K562 (cell line): ENCODE data around the gene NPR1. TPM values are rescaled to one million over a fixed set of nuclear protein-coding genes. Genes with fewer than 3 reads are reported as not detected.

Experiments
- ATAC-seq: fragments of 200-7000 bp; cut with Tn5 transposase; 3 replicates; pipeline ENCODE4 v1.9.1; 2020; ENCODE audit warnings: moderate library complexity
- BruUV-seq: library from RNA; stranded (reverse); fragments of 400-500 nt; replicated peaks from 2 replicates; lab custom pipeline; 2021; lab: Mats Ljungman, UMichigan
- CTCF ChIA-PET: fragments of 300-600 bp; formaldehyde crosslinking; extraction: SDS; loops from one replicate; lab custom pipeline; 2021; ENCODE audit warnings: low intra/inter-chr PET ratio; lab: Yijun Ruan, JAX
- POLR2A ChIA-PET: fragments of 300-600, 350-650 bp; sonication (Branson Sonifier 250); formaldehyde crosslinking; extraction: SDS; loops from one replicate; lab custom pipeline; 2021; ENCODE audit warnings: antibody characterized with exemption, inconsistent platforms; lab: Yijun Ruan, JAX
- DNase-seq, 4 experiments: peaks; one replicate each; pipeline versions ENCODE4 v3.0.0 to v3.0.0-alpha.2; 2011 to 2018; ENCODE audit warnings: low spot score in 3 of 4, mixed read lengths in 3 of 4; ENCODE audit errors: extremely low read depth in 1 of 4
- FAIRE-seq: peaks from 2 replicates; lab custom pipeline; 2011; peaks lifted over from hg19 to GRCh38; lab: Jason Lieb, UNC
- H2AFZ ChIP-seq: 2 replicates; pipeline ENCODE4 v1.6.0; 2011; ENCODE audit warnings: low read depth, low read length, control low read depth, inconsistent platforms
- H3K27ac ChIP-seq: fragments of 200-600 bp; 3 replicates; pipeline ENCODE4 v1.8.0; 2011; ENCODE audit warnings: low read depth, mild to moderate bottlenecking, control low read depth, inconsistent platforms, low read length, moderate library complexity, mixed read lengths; ENCODE audit errors: extremely low read depth
- H3K27me3 ChIP-seq, 2 experiments: fragments of 300-600 bp in 1 of 2; 2 replicates in 1 of 2; 3 replicates in 1 of 2; pipeline versions ENCODE4 v1.6.0 to v1.8.0; 2011; ENCODE audit warnings: inconsistent platforms in 2 of 2, low read length in 2 of 2, mild to moderate bottlenecking in 1 of 2, mixed read lengths in 1 of 2, moderate library complexity in 1 of 2; ENCODE audit not compliant: control insufficient read depth in 2 of 2, insufficient read depth in 2 of 2
- H3K36me3 ChIP-seq: fragments of 300-600 bp; 3 replicates; pipeline ENCODE4 v1.8.0; 2011; ENCODE audit warnings: mild to moderate bottlenecking, low read length, inconsistent platforms; ENCODE audit not compliant: control insufficient read depth, insufficient read depth
- H3K4me1 ChIP-seq, 2 experiments: fragments of 200-600 bp in 1 of 2; replicated peaks in 1 of 2; 2 replicates in 1 of 2; 3 replicates in 1 of 2; pipeline versions ENCODE4 v1.5.1 to v1.8.0; 2011; ENCODE audit warnings: inconsistent platforms in 2 of 2, low read length in 2 of 2, mild to moderate bottlenecking in 1 of 2, mixed read lengths in 1 of 2, moderate library complexity in 1 of 2; ENCODE audit not compliant: control insufficient read depth in 2 of 2, insufficient read depth in 2 of 2
- H3K4me2 ChIP-seq: 2 replicates; pipeline ENCODE4 v1.6.1; 2011; ENCODE audit warnings: low read length, control low read depth, inconsistent platforms, mixed read lengths; ENCODE audit not compliant: insufficient read depth
- H3K4me3 ChIP-seq: fragments of 200-600 bp; sonication (generic), shearing (Covaris generic); 2 replicates; pipeline ENCODE4 v1.5.1; 2016; ENCODE audit warnings: control low read depth, inconsistent platforms
- H3K79me2 ChIP-seq: fragments of 200-600 bp; 3 replicates; pipeline ENCODE4 v1.8.0; 2011; ENCODE audit warnings: low read length, inconsistent platforms; ENCODE audit not compliant: control insufficient read depth, insufficient read depth
- H3K9ac ChIP-seq, 2 experiments: 2 replicates each; pipeline versions ENCODE4 v1.6.0 to v1.6.1; 2011; ENCODE audit warnings: low read depth in 2 of 2, low read length in 2 of 2, control low read depth in 1 of 2, inconsistent platforms in 1 of 2, mild to moderate bottlenecking in 1 of 2, mixed read lengths in 1 of 2; ENCODE audit not compliant: insufficient read depth in 1 of 2
- H3K9me1 ChIP-seq: one replicate; pipeline ENCODE4 v1.6.0; 2011; ENCODE audit warnings: inconsistent platforms, mild to moderate bottlenecking, low read length, moderate library complexity; ENCODE audit not compliant: control insufficient read depth, insufficient read depth
- H3K9me3 ChIP-seq: replicated peaks from 2 replicates; pipeline ENCODE4 v1.5.1; 2011; ENCODE audit warnings: low read depth, low read length, inconsistent platforms; ENCODE audit not compliant: control insufficient read depth, insufficient read depth
- H4K20me1 ChIP-seq: replicated peaks from 2 replicates; pipeline ENCODE4 v1.6.1; 2011; ENCODE audit warnings: low read length, inconsistent platforms, mixed read lengths; ENCODE audit not compliant: control insufficient read depth, insufficient read depth
- CHD2 ChIP-seq: IDR thresholded peaks from 2 replicates; pipeline ENCODE4 v1.6.1; 2011; ENCODE audit warnings: low read depth, low read length
- EP300 ChIP-seq: IDR thresholded peaks from 2 replicates; pipeline ENCODE4 v1.6.1; 2012; ENCODE audit warnings: low read length, improper control_type of control experiment
- KHSRP ChIP-seq: fragments of 450-650 bp; IDR thresholded peaks from 2 replicates; pipeline ENCODE4 v1.6.1; 2017
- MYBL2 ChIP-seq, 2 experiments: fragments of 450-650 bp in 1 of 2; sonication (generic) in 1 of 2; formaldehyde crosslinking in 1 of 2; IDR thresholded peaks; 2 replicates each; pipeline versions ENCODE4 v1.6.1 to v1.8.1; 2017 to 2022; ENCODE audit warnings: borderline replicate concordance in 1 of 2, inconsistent platforms in 1 of 2, low read depth in 1 of 2, mild to moderate bottlenecking in 1 of 2, missing genetic modification reagents in 1 of 2, moderate library complexity in 1 of 2
- POLR2AphosphoS2 ChIP-seq: IDR thresholded peaks from 2 replicates; pipeline ENCODE4 v1.6.1; 2012; ENCODE audit warnings: low read length, improper control_type of control experiment
- SMAD1 ChIP-seq: fragments of 150-350 bp; IDR thresholded peaks from 2 replicates; pipeline ENCODE4 v1.6.1; 2014; ENCODE audit warnings: low read length, low read depth; ENCODE audit not compliant: partially characterized antibody
- SUPT5H ChIP-seq: fragments of 450-650 bp; IDR thresholded peaks from 2 replicates; pipeline ENCODE4 v1.6.1; 2016
- TARDBP ChIP-seq: fragments of 450-650 bp; IDR thresholded peaks from 2 replicates; pipeline ENCODE4 v1.6.1; 2016
- TRIM25 ChIP-seq: fragments of 450-650 bp; IDR thresholded peaks from 2 replicates; pipeline ENCODE4 v1.7.0; 2016; ENCODE audit warnings: borderline replicate concordance
- ZC3H8 ChIP-seq: fragments of 450-650 bp; IDR thresholded peaks from 2 replicates; pipeline ENCODE4 v1.6.1; 2017
- ZEB2 ChIP-seq: fragments of 450-650 bp; IDR thresholded peaks from 2 replicates; pipeline ENCODE4 v1.6.1; 2016
- ZFP30 ChIP-seq: fragments of 250-450 bp; sonication (Bioruptor Pico); IDR thresholded peaks from 2 replicates; pipeline ENCODE4 v1.8.0; 2022; ENCODE audit warnings: moderate library complexity, mild to moderate bottlenecking, inconsistent platforms, borderline replicate concordance
- ZNF174 ChIP-seq: fragments of 250-450 bp; sonication (Bioruptor Pico); IDR thresholded peaks from 2 replicates; pipeline ENCODE4 v1.4.0; 2020; ENCODE audit warnings: mild to moderate bottlenecking
- ZNF583 ChIP-seq: fragments of 250-450 bp; sonication (Bioruptor Pico); IDR thresholded peaks from 2 replicates; pipeline ENCODE4 v1.4.0; 2020
- WGBS: fragments of 100-300 bp; shearing (Covaris generic); methylation state at CpG from one replicate; pipeline ENCODE4 v1.1.6; 2016; ENCODE audit warnings: low coverage, mixed read lengths; ENCODE audit not compliant: insufficient coverage; ENCODE audit errors: missing lambda C conversion rate; 5-methylcytosine and 5-hydroxymethylcytosine counted together
- in situ Hi-C: fragments of 300-500 bp; cut with MboI; formaldehyde crosslinking; loops from 4 replicates; pipeline ENCODE4 v1.15.0; 2018; ENCODE audit warnings: inconsistent platforms, mixed read lengths
- intact Hi-C: fragments of 100-400 bp; cut with micrococcal nuclease; formaldehyde crosslinking; loops from 2 replicates; pipeline ENCODE4 v1.14.2; 2022
- polyA plus RNA-seq, 8 experiments: library from polyadenylated mRNA; depleted of rRNA in 4 of 8; stranded (reverse) in 5 of 8; unstranded in 3 of 8; fragments of >200 nt; fragmentation: Nextera tagmentation in 2 of 8; fragmentation: Illumina TruSeq in 1 of 8; extraction: Ambion mirVana in 2 of 8; extraction: Trizol in 1 of 8; gene quantifications; 2 replicates each; pipeline versions ENCODE4 v1.2.1 to v1.2.3, GENCODE V29; 2011 to 2014; ENCODE audit warnings: inconsistent platforms in 1 of 8, missing spikeins in 1 of 8
- total RNA-seq, 7 experiments: library from RNA; depleted of rRNA in 6 of 7; stranded (reverse); fragments of >200 nt in 6 of 7; fragmentation: Illumina TruSeq in 2 of 7; extraction: Trizol in 2 of 7; gene quantifications; 2 replicates each; pipeline versions ENCODE4 v1.2.1 to v1.2.3, GENCODE V29; 2011 to 2021; ENCODE audit warnings: low replicate concordance in 1 of 7
- TF ChIP-seq, protein P1 (sequence below): sonication (generic); formaldehyde crosslinking; IDR thresholded peaks from 2 replicates; pipeline ENCODE4 v1.8.1; 2023; ENCODE audit warnings: mild to moderate bottlenecking, missing genetic modification reagents
- TF ChIP-seq, protein P2 (sequence below), 2 experiments: fragments of 450-650 bp in 1 of 2; sonication (generic) in 1 of 2; formaldehyde crosslinking in 1 of 2; IDR thresholded peaks in 1 of 2; conservative IDR thresholded peaks in 1 of 2; 2 replicates each; pipeline versions ENCODE4 v1.6.1 to v1.8.1; 2016 to 2023; ENCODE audit warnings: mild to moderate bottlenecking in 2 of 2, moderate library complexity in 2 of 2, inconsistent platforms in 1 of 2, missing genetic modification reagents in 1 of 2

Gene NPR1
- total and polyA plus RNA-seq, 9 of the 15 experiments (the other 6 are each of a cell fraction or from before 2014, with no cell fraction given) = 0.05 to 0.16 (median 0.06) TPM; not detected in 6

GRCh38 chr1:153670859-153671627 is 7.4 kb upstream of the NPR1 start, which contains the start of gene ILF2:
Gene ILF2 (minus strand): TSS chr1:153670993. CDS start chr1:153670922, 71 bp downstream.
- TSS peak; percentile 98 for BruUV-seq
- in situ Hi-C loops = loop anchor here (5.0 kb wide), 1 partner anchor 106 kb away; the partner anchor contains the start of gene SLC27A3
- ATAC-seq = peak; percentile 95
- TF ChIP-seq KHSRP (no peak), ZNF583 (no peak), ZFP30 (CRISPR knock-in tag) (no peak), POLR2AphosphoS2 (peak; percentile 77; the same call in 1 of the 2 replicates), TARDBP (peak; percentile 53; the same call in 1 of the 2 replicates), ZNF174 (CRISPR knock-in tag) (peak; percentile 71; the same call in 1 of the 2 replicates), ZEB2 (no peak), CHD2 (peak; percentile 78), MYBL2 (IDR thresholded peaks at IDR 0.05; ENCODE audit: low read depth) (peak; percentile 91), MYBL2 (CRISPR knock-in tag; IDR thresholded peaks at IDR 0.05; ENCODE audit: borderline replicate concordance) (no peak), TRIM25 (no peak), SUPT5H (peak; percentile 97), ZC3H8 (no peak), SMAD1 (peak; percentile 75), EP300 (peak; percentile 66; the same call in 1 of the 2 replicates)
- TF ChIP-seq, protein P1, sequence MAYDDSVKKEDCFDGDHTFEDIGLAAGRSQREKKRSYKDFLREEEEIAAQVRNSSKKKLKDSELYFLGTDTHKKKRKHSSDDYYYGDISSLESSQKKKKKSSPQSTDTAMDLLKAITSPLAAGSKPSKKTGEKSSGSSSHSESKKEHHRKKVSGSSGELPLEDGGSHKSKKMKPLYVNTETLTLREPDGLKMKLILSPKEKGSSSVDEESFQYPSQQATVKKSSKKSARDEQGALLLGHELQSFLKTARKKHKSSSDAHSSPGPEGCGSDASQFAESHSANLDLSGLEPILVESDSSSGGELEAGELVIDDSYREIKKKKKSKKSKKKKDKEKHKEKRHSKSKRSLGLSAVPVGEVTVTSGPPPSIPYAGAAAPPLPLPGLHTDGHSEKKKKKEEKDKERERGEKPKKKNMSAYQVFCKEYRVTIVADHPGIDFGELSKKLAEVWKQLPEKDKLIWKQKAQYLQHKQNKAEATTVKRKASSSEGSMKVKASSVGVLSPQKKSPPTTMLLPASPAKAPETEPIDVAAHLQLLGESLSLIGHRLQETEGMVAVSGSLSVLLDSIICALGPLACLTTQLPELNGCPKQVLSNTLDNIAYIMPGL (CRISPR knock-in tag) = peak; percentile 91; the same call in 1 of the 2 replicates
- TF ChIP-seq, protein P2, sequence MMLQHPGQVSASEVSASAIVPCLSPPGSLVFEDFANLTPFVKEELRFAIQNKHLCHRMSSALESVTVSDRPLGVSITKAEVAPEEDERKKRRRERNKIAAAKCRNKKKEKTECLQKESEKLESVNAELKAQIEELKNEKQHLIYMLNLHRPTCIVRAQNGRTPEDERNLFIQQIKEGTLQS (IDR thresholded peaks at IDR 0.05) = 0 out of 2 replicates have a peak, but pooled peaks have one; percentile 28
- TF ChIP-seq, protein P2 (CRISPR knock-in tag; conservative IDR thresholded peaks at IDR 0.05) = peak; percentile 65

More at GRCh38 chr1:153670859-153671627, 7.4 kb upstream of the NPR1 start, which contains the start of gene ILF2:
- peak; percentile 97 to 100 (median 98) for DNase-seq
- Histone ChIP-seq H3K27ac (peak within 1 kb of the TSS; percentile 92), H3K36me3 (peaks cover 44% of the 10 kb centered on the region), H3K4me1 (peaks cover 0 to 4% of the 10 kb centered on the region in 2 experiments; a peak in 3 of 5 replicates), H3K4me2 (peak within 1 kb of the TSS; percentile 98), H3K9ac (peak within 1 kb of the TSS; percentile 96 to 98), H3K9me1 (no peaks in the 10 kb centered on the region), H2AFZ (peak within 1 kb of the TSS; percentile 83), H4K20me1 (no peaks in the 10 kb centered on the region), H3K27me3 (no peaks in the 10 kb centered on the region), H3K4me3 (peak within 1 kb of the TSS; percentile 94), H3K79me2 (peaks cover 37% of the 10 kb centered on the region), H3K9me3 (no peaks in the 10 kb centered on the region)
- FAIRE-seq = peak; percentile 100
- intact Hi-C loops = loop anchor here (1.0 to 5.0 kb wide), 3 partner anchors 37 to 316 kb away; partner anchors contain the start of genes CHTOP and RAB13
- ChIA-PET POLR2A (interaction anchor here (0.6 to 4.8 kb wide), 5 partner anchors 9 to 521 kb away, joined by 3 to 26 read pairs (median 3); partner anchors contain the start of genes SNAPIN and TPM3), CTCF (no interaction called here)
- under 1% methylated on average over 35 of the region's 35 CpGs for WGBS
